ENCODE data around the gene SLC17A7. TPM values are rescaled to one million over a fixed set of nuclear protein-coding genes. Genes with fewer than 3 reads are reported as not detected.

Gene SLC17A7
- total and polyA plus RNA-seq, 9 of the 15 experiments (the other 6 are each of a cell fraction or from before 2014, with no cell fraction given) = 1.1 to 15.7 (median 2.4) TPM

DNA sequence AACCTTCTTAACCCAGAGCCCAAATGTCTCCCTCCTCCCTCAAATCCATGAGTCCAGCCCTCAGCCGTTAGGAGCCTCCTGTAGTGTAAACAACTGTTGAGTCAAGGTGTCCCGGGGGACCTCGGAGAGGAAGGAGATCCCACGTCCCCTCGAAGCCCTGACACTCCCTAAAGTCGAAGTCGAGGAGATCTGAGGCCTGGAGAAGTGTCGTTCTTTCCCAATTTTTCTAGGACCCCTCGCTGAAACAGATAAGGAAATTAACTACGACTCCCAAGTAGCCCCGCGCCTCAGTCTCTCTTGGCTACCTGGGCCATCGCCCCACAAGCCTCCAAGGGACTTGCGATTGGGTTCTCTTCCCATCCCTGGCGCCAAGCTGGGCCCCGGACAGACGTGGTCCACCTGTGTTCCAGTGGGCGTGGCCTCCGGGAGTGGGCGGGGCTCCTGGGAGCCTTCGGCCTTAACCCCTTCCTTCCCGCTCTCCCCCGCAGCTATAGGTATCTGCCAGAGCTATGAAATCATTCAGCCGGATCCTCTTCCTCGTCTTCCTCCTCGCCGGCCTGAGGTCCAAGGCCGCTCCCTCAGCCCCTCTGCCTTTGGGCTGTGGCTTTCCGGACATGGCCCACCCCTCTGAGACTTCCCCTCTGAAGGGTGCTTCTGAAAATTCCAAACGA is 15.3 kb downstream of the SLC17A7 start (continued):
- TF ChIP-seq, protein P1, sequence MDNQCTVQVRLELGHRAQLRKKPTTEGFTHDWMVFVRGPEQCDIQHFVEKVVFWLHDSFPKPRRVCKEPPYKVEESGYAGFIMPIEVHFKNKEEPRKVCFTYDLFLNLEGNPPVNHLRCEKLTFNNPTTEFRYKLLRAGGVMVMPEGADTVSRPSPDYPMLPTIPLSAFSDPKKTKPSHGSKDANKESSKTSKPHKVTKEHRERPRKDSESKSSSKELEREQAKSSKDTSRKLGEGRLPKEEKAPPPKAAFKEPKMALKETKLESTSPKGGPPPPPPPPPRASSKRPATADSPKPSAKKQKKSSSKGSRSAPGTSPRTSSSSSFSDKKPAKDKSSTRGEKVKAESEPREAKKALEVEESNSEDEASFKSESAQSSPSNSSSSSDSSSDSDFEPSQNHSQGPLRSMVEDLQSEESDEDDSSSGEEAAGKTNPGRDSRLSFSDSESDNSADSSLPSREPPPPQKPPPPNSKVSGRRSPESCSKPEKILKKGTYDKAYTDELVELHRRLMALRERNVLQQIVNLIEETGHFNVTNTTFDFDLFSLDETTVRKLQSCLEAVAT (IDR thresholded peaks at IDR 0.05) = no peak
- TF ChIP-seq POLR2A (conservative IDR thresholded peaks at IDR 0.05) (no peak), RBM39 (optimal IDR thresholded peaks at IDR 0.05; ENCODE audit: low read depth, low read length) (no peak), NEUROD1 (IDR thresholded peaks at IDR 0.05; ENCODE audit: borderline replicate concordance, low read depth, low read length, partially characterized antibody) (peak; percentile 56), SPI1 (IDR thresholded peaks at IDR 0.05; ENCODE audit: borderline replicate concordance, low read depth, low read length) (peak; percentile 33; the same call in 1 of the 2 replicates), STAT5B (CRISPR knock-in tag; IDR thresholded peaks at IDR 0.05) (no peak), FOXO4 (CRISPR knock-in tag; IDR thresholded peaks at IDR 0.05) (no peak), ADNP (tag; IDR thresholded peaks at IDR 0.05) (no peak), ATF1 (CRISPR knock-in tag; IDR thresholded peaks at IDR 0.05) (no peak), ATF1 (tag; IDR thresholded peaks at IDR 0.05) (no peak), ZNF431 (CRISPR knock-in tag; IDR thresholded peaks at IDR 0.05) (no peak), ATF7 (IDR thresholded peaks at IDR 0.05) (peak; percentile 43), XRCC5 (IDR thresholded peaks at IDR 0.05; ENCODE audit: low read depth, low read length) (no peak), LEF1 (IDR thresholded peaks at IDR 0.05) (no peak), NUFIP1 (IDR thresholded peaks at IDR 0.05; ENCODE audit: partially characterized antibody) (no peak), NKRF (IDR thresholded peaks at IDR 0.05; ENCODE audit: borderline replicate concordance) (no peak), SETDB1 (IDR thresholded peaks at IDR 0.05; ENCODE audit: low read length) (no peak), GABPA (tag; conservative IDR thresholded peaks at IDR 0.05; ENCODE audit: low read depth) (no peak), GABPB1 (CRISPR knock-in tag; IDR thresholded peaks at IDR 0.05) (no peak), ZFX (CRISPR knock-in tag; IDR thresholded peaks at IDR 0.05) (no peak), ETV1 (tag; conservative IDR thresholded peaks at IDR 0.05; ENCODE audit: low read depth) (0 out of 2 replicates have a peak, but pooled peaks have one; percentile 23), HDAC2 (IDR thresholded peaks at IDR 0.05) (peak; percentile 60; the same call in 1 of the 2 replicates), TCFL5 (CRISPR knock-in tag; conservative IDR thresholded peaks at IDR 0.05) (no peak), NR2C1 (IDR thresholded peaks at IDR 0.05) (no peak), NR2C1 (tag; IDR thresholded peaks at IDR 0.05) (no peak)
- TF ChIP-seq, protein P2, sequence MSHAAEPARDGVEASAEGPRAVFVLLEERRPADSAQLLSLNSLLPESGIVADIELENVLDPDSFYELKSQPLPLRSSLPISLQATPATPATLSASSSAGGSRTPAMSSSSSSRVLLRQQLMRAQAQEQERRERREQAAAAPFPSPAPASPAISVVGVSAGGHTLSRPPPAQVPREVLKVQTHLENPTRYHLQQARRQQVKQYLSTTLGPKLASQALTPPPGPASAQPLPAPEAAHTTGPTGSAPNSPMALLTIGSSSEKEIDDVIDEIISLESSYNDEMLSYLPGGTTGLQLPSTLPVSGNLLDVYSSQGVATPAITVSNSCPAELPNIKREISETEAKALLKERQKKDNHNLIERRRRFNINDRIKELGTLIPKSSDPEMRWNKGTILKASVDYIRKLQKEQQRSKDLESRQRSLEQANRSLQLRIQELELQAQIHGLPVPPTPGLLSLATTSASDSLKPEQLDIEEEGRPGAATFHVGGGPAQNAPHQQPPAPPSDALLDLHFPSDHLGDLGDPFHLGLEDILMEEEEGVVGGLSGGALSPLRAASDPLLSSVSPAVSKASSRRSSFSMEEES (CRISPR knock-in tag; IDR thresholded peaks at IDR 0.05) = no peak
